ENCODE measurements around the gene CDH5.
"Not testable (repeated sequence)": the region's sequence is repeated elsewhere in the genome, so short reads cannot be mapped to it uniquely, and the experiment has no call there.

The CDH5 gene

DNA sequence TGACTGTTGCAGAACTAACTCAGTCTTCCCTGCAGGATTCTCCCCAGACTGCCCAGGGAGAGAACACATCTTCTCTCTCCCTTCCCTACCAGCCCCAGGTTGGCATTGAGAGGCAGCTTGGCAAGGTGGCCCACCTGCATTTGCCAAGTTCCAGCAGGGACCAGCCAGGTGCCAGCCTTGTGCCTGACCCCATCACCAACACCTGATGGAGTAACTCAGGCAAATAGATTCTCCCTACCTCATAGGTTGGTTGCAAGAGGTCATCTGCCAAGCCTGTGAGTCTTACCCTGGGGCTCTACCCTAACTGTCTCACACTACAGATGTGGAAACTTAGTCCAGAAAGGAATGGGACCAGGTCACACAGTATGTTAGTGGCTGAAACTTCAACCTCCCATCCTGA lies 81.0 kb downstream of the CDH5 start:
- no peak for DNase-seq (ENCODE audit: low read depth)
- no peak overlapping the region for H3K4me3 ChIP-seq (ENCODE audit: low read depth, low read length)
- TF ChIP-seq MYC (IDR thresholded peaks at IDR 0.05; ENCODE audit: low read depth, low read length): no peak
- TF ChIP-seq, protein P1, sequence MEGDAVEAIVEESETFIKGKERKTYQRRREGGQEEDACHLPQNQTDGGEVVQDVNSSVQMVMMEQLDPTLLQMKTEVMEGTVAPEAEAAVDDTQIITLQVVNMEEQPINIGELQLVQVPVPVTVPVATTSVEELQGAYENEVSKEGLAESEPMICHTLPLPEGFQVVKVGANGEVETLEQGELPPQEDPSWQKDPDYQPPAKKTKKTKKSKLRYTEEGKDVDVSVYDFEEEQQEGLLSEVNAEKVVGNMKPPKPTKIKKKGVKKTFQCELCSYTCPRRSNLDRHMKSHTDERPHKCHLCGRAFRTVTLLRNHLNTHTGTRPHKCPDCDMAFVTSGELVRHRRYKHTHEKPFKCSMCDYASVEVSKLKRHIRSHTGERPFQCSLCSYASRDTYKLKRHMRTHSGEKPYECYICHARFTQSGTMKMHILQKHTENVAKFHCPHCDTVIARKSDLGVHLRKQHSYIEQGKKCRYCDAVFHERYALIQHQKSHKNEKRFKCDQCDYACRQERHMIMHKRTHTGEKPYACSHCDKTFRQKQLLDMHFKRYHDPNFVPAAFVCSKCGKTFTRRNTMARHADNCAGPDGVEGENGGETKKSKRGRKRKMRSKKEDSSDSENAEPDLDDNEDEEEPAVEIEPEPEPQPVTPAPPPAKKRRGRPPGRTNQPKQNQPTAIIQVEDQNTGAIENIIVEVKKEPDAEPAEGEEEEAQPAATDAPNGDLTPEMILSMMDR (IDR thresholded peaks at IDR 0.05; ENCODE audit: low read depth, low read length): no peak
- no peak for TF ChIP-seq POLR2A (IDR thresholded peaks at IDR 0.05; ENCODE audit: extremely low read depth, insufficient read length)
- TF ChIP-seq MAX (IDR thresholded peaks at IDR 0.05; ENCODE audit: low read depth, low read length): no peak

DNA sequence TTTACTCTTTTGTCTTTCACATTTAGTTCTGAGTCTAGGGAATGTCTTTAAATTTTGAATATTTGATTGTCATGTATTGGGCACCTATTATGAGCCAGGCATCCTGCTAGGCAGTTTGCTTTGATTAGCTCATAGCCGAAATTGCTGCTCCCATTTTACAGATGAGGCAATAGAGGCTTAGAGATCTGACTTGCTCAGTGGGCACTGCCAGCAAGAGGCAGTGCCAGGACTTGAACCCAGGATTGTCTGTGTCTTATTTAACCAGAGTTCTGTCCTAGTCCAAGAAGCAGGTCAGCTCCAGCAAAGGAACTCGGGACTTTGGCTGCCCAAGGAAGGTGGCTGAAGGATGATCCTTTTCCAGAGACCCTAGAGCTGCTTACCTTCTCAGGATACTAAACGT lies 85.1 kb downstream of the CDH5 start:
- DNase-seq (ENCODE audit: low read depth): no peak
- no peak overlapping the region for H3K4me3 ChIP-seq (ENCODE audit: low read depth, low read length)
- TF ChIP-seq POLR2A (IDR thresholded peaks at IDR 0.05; ENCODE audit: extremely low read depth, insufficient read length) (no peak), MAX (IDR thresholded peaks at IDR 0.05; ENCODE audit: low read depth, low read length) (no peak), MYC (IDR thresholded peaks at IDR 0.05; ENCODE audit: low read depth, low read length) (no peak)
- TF ChIP-seq, protein P1 (IDR thresholded peaks at IDR 0.05; ENCODE audit: low read depth, low read length): no peak

- not testable (repeated sequence) for DNase-seq (ENCODE audit: low read depth); H3K4me3 ChIP-seq (ENCODE audit: low read depth, low read length)
Observed at GRCh38 chr16:66453230-66453629, 86.7 kb downstream of the CDH5 start.
